Measurements from ENCODE around the gene BPIFB3.
"Not testable (repeated sequence)": the region's sequence is repeated elsewhere in the genome, so short reads cannot be mapped to it uniquely, and the experiment has no call there.

Gene BPIFB3

GRCh38 chr20:33091693-33092092, 38.0 kb downstream of the BPIFB3 start:
- no peak for DNase-seq (ENCODE audit: low read depth)

GRCh38 chr20:33092361-33092760, 38.7 kb downstream of the BPIFB3 start:
- no peak for DNase-seq (ENCODE audit: low read depth)

- DNase-seq (ENCODE audit: low read depth): no peak
Observed at GRCh38 chr20:33093074-33093473, 39.4 kb downstream of the BPIFB3 start.

- DNase-seq (ENCODE audit: low read depth): no peak
Observed at GRCh38 chr20:33093582-33093981, 39.9 kb downstream of the BPIFB3 start.

- no peak for DNase-seq (ENCODE audit: low read depth)
Observed at GRCh38 chr20:33095249-33095648, 41.5 kb downstream of the BPIFB3 start.

GRCh38 chr20:33095902-33096584, 42.3 kb downstream of the BPIFB3 start:
- peak; percentile 1 for DNase-seq (ENCODE audit: low read depth)

- DNase-seq (ENCODE audit: low read depth): no peak
Observed at GRCh38 chr20:33097001-33097400, 43.3 kb downstream of the BPIFB3 start.

GRCh38 chr20:33099843-33100538, 46.3 kb downstream of the BPIFB3 start:
- no peak for DNase-seq (ENCODE audit: low read depth)

GRCh38 chr20:33103556-33103955, 49.9 kb downstream of the BPIFB3 start:
- DNase-seq (ENCODE audit: low read depth): no peak

GRCh38 chr20:33104336-33104735, 50.6 kb downstream of the BPIFB3 start:
- DNase-seq (ENCODE audit: low read depth): no peak

- no peak for DNase-seq (ENCODE audit: low read depth)
Observed at GRCh38 chr20:33105316-33105924, 51.7 kb downstream of the BPIFB3 start.

GRCh38 chr20:33106058-33106620, 52.4 kb downstream of the BPIFB3 start:
- not testable (repeated sequence) for DNase-seq (ENCODE audit: low read depth)

GRCh38 chr20:33108661-33109060, 55.0 kb downstream of the BPIFB3 start:
- DNase-seq (ENCODE audit: low read depth): no peak

- DNase-seq (ENCODE audit: low read depth): no peak
Observed at GRCh38 chr20:33110147-33110825, 56.6 kb downstream of the BPIFB3 start.

GRCh38 chr20:33111306-33111705, 57.6 kb downstream of the BPIFB3 start:
- no peak for DNase-seq (ENCODE audit: low read depth)

GRCh38 chr20:33112547-33113386, 59.1 kb downstream of the BPIFB3 start:
- DNase-seq (ENCODE audit: low read depth): no peak

- DNase-seq (ENCODE audit: low read depth): no peak
Observed at GRCh38 chr20:33113387-33113908, 59.7 kb downstream of the BPIFB3 start.

GRCh38 chr20:33115501-33115900, 61.8 kb downstream of the BPIFB3 start:
- DNase-seq (ENCODE audit: low read depth): not testable (repeated sequence)

GRCh38 chr20:33119725-33120720, 66.3 kb downstream of the BPIFB3 start:
- DNase-seq (ENCODE audit: low read depth): no peak

- DNase-seq (ENCODE audit: low read depth): no peak
Observed at GRCh38 chr20:33120934-33121333, 67.2 kb downstream of the BPIFB3 start.
